Stimulated activated CD4-positive, alpha-beta T cell treated with anti-CD3 and anti-CD28 coated beads, Interleukin-4, amount 100 ng/mL, for 24 hours (primary cell): Measurements from ENCODE around the gene CACNA1H.
"Not testable (repeated sequence)": the region's sequence is repeated elsewhere in the genome, so short reads cannot be mapped to it uniquely, and the experiment has no call there.

ENCODE experiments used
- DNase-seq: peaks from one replicate; pipeline ENCODE4 v3.0.0-alpha.2; 2020

Gene CACNA1H

GRCh38 chr16:1230471-1231212, 77.7 kb downstream of the CACNA1H start:
- not testable (repeated sequence) for DNase-seq

- not testable (repeated sequence) for DNase-seq
Measured at GRCh38 chr16:1231301-1231700, 78.4 kb downstream of the CACNA1H start.

GRCh38 chr16:1232049-1232748, 79.3 kb downstream of the CACNA1H start:
- DNase-seq = not testable (repeated sequence)

- DNase-seq = not testable (repeated sequence)
Measured at GRCh38 chr16:1236659-1237058, 83.8 kb downstream of the CACNA1H start.

- no peak for DNase-seq
Measured at GRCh38 chr16:1237990-1238389, 85.1 kb downstream of the CACNA1H start.

- DNase-seq = not testable (repeated sequence)
Measured at GRCh38 chr16:1238909-1239308, 86.0 kb downstream of the CACNA1H start.

- not testable (repeated sequence) for DNase-seq
Measured at GRCh38 chr16:1239575-1239974, 86.7 kb downstream of the CACNA1H start.

- DNase-seq = not testable (repeated sequence)
Measured at GRCh38 chr16:1240436-1240835, 87.5 kb downstream of the CACNA1H start, which contains the start of gene TPSAB1. TPSAB1 (plus strand) TSS chr16:1240705; CDS start chr16:1240939, 234 bp downstream.

GRCh38 chr16:1241081-1241480, 88.2 kb downstream of the CACNA1H start:
- not testable (repeated sequence) for DNase-seq

- not testable (repeated sequence) for DNase-seq
Measured at GRCh38 chr16:1243363-1243762, 90.5 kb downstream of the CACNA1H start.

GRCh38 chr16:1243907-1244850, 91.3 kb downstream of the CACNA1H start:
- DNase-seq = not testable (repeated sequence)

- no peak for DNase-seq
Measured at GRCh38 chr16:1244881-1245280, 92.0 kb downstream of the CACNA1H start.

- DNase-seq = no peak
Measured at GRCh38 chr16:1245452-1246020, 92.6 kb downstream of the CACNA1H start.

GRCh38 chr16:1247903-1248537, 95.1 kb downstream of the CACNA1H start:
- DNase-seq = not testable (repeated sequence)

GRCh38 chr16:1249031-1249755, 96.3 kb downstream of the CACNA1H start:
- not testable (repeated sequence) for DNase-seq

GRCh38 chr16:1253701-1254364, 100.9 kb downstream of the CACNA1H start:
- DNase-seq = not testable (repeated sequence)

GRCh38 chr16:1254821-1255220, 101.9 kb downstream of the CACNA1H start:
- DNase-seq = not testable (repeated sequence)

GRCh38 chr16:1255276-1256122, 102.6 kb downstream of the CACNA1H start, which contains the start of gene TPSD1:
TPSD1 (plus strand) TSS chr16:1256069; CDS start chr16:1256281, 212 bp downstream.
- not testable (repeated sequence) for DNase-seq

- DNase-seq = not testable (repeated sequence)
Measured at GRCh38 chr16:1256296-1256873, 103.5 kb downstream of the CACNA1H start.
